ENCODE results near the gene ISLR.

ISLR gene

GRCh38 chr15:74197176-74197965 lies 23.9 kb downstream of the ISLR start:
- DNase-seq, result no peak
- ChIA-PET POLR2A (no interaction called here), CTCF (interaction anchor here (0.5 kb wide), 1 partner anchor 1986 kb away, joined by 3 read pairs; no protein-coding TSS in a partner anchor)
- no peaks in the 10 kb centered on the region for H3K36me3 ChIP-seq (ENCODE audit: control insufficient read depth in 4 of 4, insufficient read depth in 4 of 4, low read length in 3 of 4)
- H3K27ac ChIP-seq (ENCODE audit: insufficient read depth in 1 of 2, low read depth in 1 of 2, low read length in 2 of 2, poor library complexity in 1 of 2, severe bottlenecking in 2 of 2), result no peak overlapping the region
- peaks cover 0 to 36% (median 4%) of the 10 kb centered on the region in 4 experiments for H3K4me1 ChIP-seq (ENCODE audit: control extremely low read depth in 1 of 4, control insufficient read depth in 4 of 4, insufficient read depth in 4 of 4, low read length in 3 of 4)
- H3K27me3 ChIP-seq (replicated peaks in 2 of 5; ENCODE audit: control insufficient read depth in 4 of 5, insufficient read depth in 5 of 5, low read length in 4 of 5), result no peaks in the 10 kb centered on the region
- WGBS (ENCODE audit: insufficient coverage), result 98% methylated on average over 7 of the region's 9 CpGs
- H3K9me3 ChIP-seq (ENCODE audit: control extremely low read depth in 1 of 5, control insufficient read depth in 4 of 5, insufficient read depth in 2 of 5, low read depth in 1 of 5, low read length in 4 of 5), result no peaks in the 10 kb centered on the region
- H3K4me3 ChIP-seq (ENCODE audit: control insufficient read depth in 1 of 7, extremely low read depth in 1 of 7, insufficient read depth in 4 of 7, low read depth in 2 of 7, low read length in 6 of 7), result no peak overlapping the region

- POLR2A ChIA-PET, result no interaction called here
- Histone ChIP-seq H3K9me3 (ENCODE audit: control extremely low read depth in 1 of 5, control insufficient read depth in 4 of 5, insufficient read depth in 2 of 5, low read depth in 1 of 5, low read length in 4 of 5) (no peaks in the 10 kb centered on the region), H3K27ac (ENCODE audit: insufficient read depth in 1 of 2, low read depth in 1 of 2, low read length in 2 of 2, poor library complexity in 1 of 2, severe bottlenecking in 2 of 2) (no peak overlapping the region), H3K4me1 (ENCODE audit: control extremely low read depth in 1 of 4, control insufficient read depth in 4 of 4, insufficient read depth in 4 of 4, low read length in 3 of 4) (peaks cover 0 to 49% (median 18%) of the 10 kb centered on the region in 4 experiments), H3K27me3 (replicated peaks in 2 of 5; ENCODE audit: control insufficient read depth in 4 of 5, insufficient read depth in 5 of 5, low read length in 4 of 5) (no peaks in the 10 kb centered on the region), H3K36me3 (ENCODE audit: control insufficient read depth in 4 of 4, insufficient read depth in 4 of 4, low read length in 3 of 4) (no peaks in the 10 kb centered on the region), H3K4me3 (ENCODE audit: control insufficient read depth in 1 of 7, extremely low read depth in 1 of 7, insufficient read depth in 4 of 7, low read depth in 2 of 7, low read length in 6 of 7) (no peak overlapping the region)
- CTCF ChIA-PET, result no interaction called here
- no peak for DNase-seq
- 98% methylated on average over 6 of the region's 6 CpGs for WGBS (ENCODE audit: insufficient coverage)
Measured at GRCh38 chr15:74199297-74199652, 25.8 kb downstream of the ISLR start.

GRCh38 chr15:74200412-74200815 lies 26.9 kb downstream of the ISLR start:
- POLR2A ChIA-PET, result no interaction called here
- H3K27me3 ChIP-seq (replicated peaks in 2 of 5; ENCODE audit: control insufficient read depth in 4 of 5, insufficient read depth in 5 of 5, low read length in 4 of 5), result no peaks in the 10 kb centered on the region
- CTCF ChIA-PET, result no interaction called here
- no peaks in the 10 kb centered on the region for H3K9me3 ChIP-seq (ENCODE audit: control extremely low read depth in 1 of 5, control insufficient read depth in 4 of 5, insufficient read depth in 2 of 5, low read depth in 1 of 5, low read length in 4 of 5)
- no peaks in the 10 kb centered on the region for H3K36me3 ChIP-seq (ENCODE audit: control insufficient read depth in 4 of 4, insufficient read depth in 4 of 4, low read length in 3 of 4)
- peaks cover 0 to 49% (median 26%) of the 10 kb centered on the region in 4 experiments for H3K4me1 ChIP-seq (ENCODE audit: control extremely low read depth in 1 of 4, control insufficient read depth in 4 of 4, insufficient read depth in 4 of 4, low read length in 3 of 4)
- no peak for DNase-seq
- no peak overlapping the region for H3K27ac ChIP-seq (ENCODE audit: insufficient read depth in 1 of 2, low read depth in 1 of 2, low read length in 2 of 2, poor library complexity in 1 of 2, severe bottlenecking in 2 of 2)
- 100% methylated on average over 1 of the region's 1 CpG for WGBS (ENCODE audit: insufficient coverage)
- H3K4me3 ChIP-seq (ENCODE audit: control insufficient read depth in 1 of 7, extremely low read depth in 1 of 7, insufficient read depth in 4 of 7, low read depth in 2 of 7, low read length in 6 of 7), result no peak overlapping the region

- POLR2A ChIA-PET, result no interaction called here
- no peaks in the 10 kb centered on the region for H3K9me3 ChIP-seq (ENCODE audit: control extremely low read depth in 1 of 5, control insufficient read depth in 4 of 5, insufficient read depth in 2 of 5, low read depth in 1 of 5, low read length in 4 of 5)
- no peak for DNase-seq
- 99% methylated on average over 6 of the region's 8 CpGs for WGBS (ENCODE audit: insufficient coverage)
- no peak overlapping the region for H3K27ac ChIP-seq (ENCODE audit: insufficient read depth in 1 of 2, low read depth in 1 of 2, low read length in 2 of 2, poor library complexity in 1 of 2, severe bottlenecking in 2 of 2)
- H3K36me3 ChIP-seq (ENCODE audit: control insufficient read depth in 4 of 4, insufficient read depth in 4 of 4, low read length in 3 of 4), result no peaks in the 10 kb centered on the region
- H3K4me1 ChIP-seq (ENCODE audit: control extremely low read depth in 1 of 4, control insufficient read depth in 4 of 4, insufficient read depth in 4 of 4, low read length in 3 of 4), result peaks cover 0 to 55% (median 30%) of the 10 kb centered on the region in 4 experiments
- CTCF ChIA-PET, result no interaction called here
- H3K27me3 ChIP-seq (replicated peaks in 2 of 5; ENCODE audit: control insufficient read depth in 4 of 5, insufficient read depth in 5 of 5, low read length in 4 of 5), result no peaks in the 10 kb centered on the region
- no peak overlapping the region for H3K4me3 ChIP-seq (ENCODE audit: control insufficient read depth in 1 of 7, extremely low read depth in 1 of 7, insufficient read depth in 4 of 7, low read depth in 2 of 7, low read length in 6 of 7)
Measured at GRCh38 chr15:74200871-74201419, 27.4 kb downstream of the ISLR start.

GRCh38 chr15:74201710-74202420 lies 28.4 kb downstream of the ISLR start:
- 80% methylated on average over 1 of the region's 7 CpGs for WGBS (ENCODE audit: insufficient coverage)

GRCh38 chr15:74202452-74203401 lies 29.2 kb downstream of the ISLR start, which contains the start of gene STRA6:
Gene STRA6 (minus strand): TSS chr15:74202787. CDS start chr15:74202267, 520 bp downstream.
- Histone ChIP-seq H3K27ac (ENCODE audit: insufficient read depth in 1 of 2, low read depth in 1 of 2, low read length in 2 of 2, poor library complexity in 1 of 2, severe bottlenecking in 2 of 2) (no peak within 1 kb of the TSS), H3K36me3 (ENCODE audit: control insufficient read depth in 4 of 4, insufficient read depth in 4 of 4, low read length in 3 of 4) (no peaks in the 10 kb centered on the region), H3K4me1 (ENCODE audit: control extremely low read depth in 1 of 4, control insufficient read depth in 4 of 4, insufficient read depth in 4 of 4, low read length in 3 of 4) (peaks cover 0 to 71% (median 30%) of the 10 kb centered on the region in 4 experiments), H3K9me3 (ENCODE audit: control extremely low read depth in 1 of 5, control insufficient read depth in 4 of 5, insufficient read depth in 2 of 5, low read depth in 1 of 5, low read length in 4 of 5) (no peaks in the 10 kb centered on the region), H3K4me3 (ENCODE audit: control insufficient read depth in 1 of 7, extremely low read depth in 1 of 7, insufficient read depth in 4 of 7, low read depth in 2 of 7, low read length in 6 of 7) (no peak within 1 kb of the TSS), H3K27me3 (replicated peaks in 2 of 5; ENCODE audit: control insufficient read depth in 4 of 5, insufficient read depth in 5 of 5, low read length in 4 of 5) (no peaks in the 10 kb centered on the region)
- CTCF ChIA-PET, result interaction anchor here (0.7 to 1.2 kb wide), 3 partner anchors 39 to 187 kb away, joined by 3 to 5 read pairs (median 3); no protein-coding TSS in a partner anchor
- DNase-seq, result no peak
- 78% methylated on average over 14 of the region's 26 CpGs for WGBS (ENCODE audit: insufficient coverage)
- POLR2A ChIA-PET, result no interaction called here

More at GRCh38 chr15:74201710-74202420, 28.4 kb downstream of the ISLR start:
- Histone ChIP-seq H3K36me3 (ENCODE audit: control insufficient read depth in 4 of 4, insufficient read depth in 4 of 4, low read length in 3 of 4) (no peaks in the 10 kb centered on the region), H3K27me3 (replicated peaks in 2 of 5; ENCODE audit: control insufficient read depth in 4 of 5, insufficient read depth in 5 of 5, low read length in 4 of 5) (no peaks in the 10 kb centered on the region), H3K4me1 (ENCODE audit: control extremely low read depth in 1 of 4, control insufficient read depth in 4 of 4, insufficient read depth in 4 of 4, low read length in 3 of 4) (peaks cover 0 to 62% (median 30%) of the 10 kb centered on the region in 4 experiments), H3K27ac (ENCODE audit: insufficient read depth in 1 of 2, low read depth in 1 of 2, low read length in 2 of 2, poor library complexity in 1 of 2, severe bottlenecking in 2 of 2) (no peak overlapping the region), H3K9me3 (ENCODE audit: control extremely low read depth in 1 of 5, control insufficient read depth in 4 of 5, insufficient read depth in 2 of 5, low read depth in 1 of 5, low read length in 4 of 5) (no peaks in the 10 kb centered on the region), H3K4me3 (ENCODE audit: control insufficient read depth in 1 of 7, extremely low read depth in 1 of 7, insufficient read depth in 4 of 7, low read depth in 2 of 7, low read length in 6 of 7) (no peak overlapping the region)
- DNase-seq, result no peak
- ChIA-PET CTCF (interaction anchor here (0.7 to 1.2 kb wide), 3 partner anchors 40 to 187 kb away, joined by 3 to 5 read pairs (median 3); no protein-coding TSS in a partner anchor), POLR2A (no interaction called here)

All from common myeloid progenitor, CD34-positive (primary cell).